Endothelial cell of umbilical vein (primary cell): ENCODE data around the gene LYVE1. TPM values are rescaled to one million over a fixed set of nuclear protein-coding genes. Genes with fewer than 3 reads are reported as not detected.

Source experiments
- BruUV-seq: library from RNA; stranded (reverse); fragments of 400-500 nt; replicated peaks from 2 replicates; lab custom pipeline; 2021; lab: Mats Ljungman, UMichigan
- CTCF ChIA-PET: fragments of 300-600, 350-600 bp; sonication (Branson Sonifier 250); formaldehyde crosslinking; loops from one replicate; lab custom pipeline; 2021; ENCODE audit warnings: antibody characterized with exemption, inconsistent platforms; lab: Charles Lee
- POLR2A ChIA-PET: fragments of 300-600, 350-600 bp; sonication (Branson Sonifier 250); formaldehyde crosslinking; loops from one replicate; lab custom pipeline; 2021; ENCODE audit warnings: antibody characterized with exemption, inconsistent platforms; lab: Charles Lee
- DNase-seq: peaks from one replicate; pipeline ENCODE4 v3.0.0-alpha.2; 2011; ENCODE audit warnings: low read depth, low spot score
- FAIRE-seq: peaks from 2 replicates; lab custom pipeline; 2011; peaks lifted over from hg19 to GRCh38; lab: Jason Lieb, UNC
- H2AFZ ChIP-seq: 2 replicates; pipeline ENCODE4 v1.6.0; 2012; ENCODE audit warnings: low read depth, low read length, control low read depth, inconsistent platforms
- H3K27ac ChIP-seq: 2 replicates; pipeline ENCODE4 v1.5.1; 2011; ENCODE audit warnings: low read depth, mild to moderate bottlenecking, control low read depth, low read length, moderate library complexity; ENCODE audit not compliant: insufficient read depth
- H3K27me3 ChIP-seq, 2 experiments: 2 replicates each; pipeline versions ENCODE4 v1.6.0 to v1.6.1; 2011; ENCODE audit warnings: low read length in 2 of 2, mixed read lengths in 1 of 2; ENCODE audit not compliant: control insufficient read depth in 2 of 2, insufficient read depth in 2 of 2
- H3K36me3 ChIP-seq, 2 experiments: 2 replicates in 1 of 2; 3 replicates in 1 of 2; pipeline ENCODE4 v1.5.1; 2011; ENCODE audit warnings: low read length in 2 of 2, mild to moderate bottlenecking in 1 of 2, moderate library complexity in 1 of 2; ENCODE audit not compliant: control insufficient read depth in 2 of 2, insufficient read depth in 2 of 2; ENCODE audit errors: extremely low read depth in 1 of 2
- H3K4me1 ChIP-seq: 3 replicates; pipeline ENCODE4 v1.5.1; 2011; ENCODE audit warnings: mild to moderate bottlenecking, low read length; ENCODE audit not compliant: control insufficient read depth, insufficient read depth; ENCODE audit errors: extremely low read depth
- H3K4me2 ChIP-seq: 2 replicates; pipeline ENCODE4 v1.6.1; 2011; ENCODE audit warnings: low read length, control low read depth, mixed read lengths; ENCODE audit not compliant: insufficient read depth
- H3K4me3 ChIP-seq, 3 experiments: fragments of 200-600 bp in 1 of 3; sonication (generic), shearing (Covaris generic) in 1 of 3; replicated peaks in 1 of 3; 2 replicates each; pipeline ENCODE4 v1.5.1; 2011 to 2016; ENCODE audit warnings: control low read depth in 3 of 3, low read length in 3 of 3, mild to moderate bottlenecking in 2 of 3, inconsistent platforms in 1 of 3, low read depth in 1 of 3, moderate library complexity in 1 of 3; ENCODE audit not compliant: insufficient read depth in 1 of 3
- H3K79me2 ChIP-seq: 2 replicates; pipeline ENCODE4 v1.6.0; 2012; ENCODE audit warnings: low read length, inconsistent platforms; ENCODE audit not compliant: control insufficient read depth, insufficient read depth
- H3K9ac ChIP-seq: replicated peaks from 2 replicates; pipeline ENCODE3; 2011; ENCODE audit warnings: low read length, control low read depth; ENCODE audit not compliant: insufficient read depth; ENCODE audit errors: extremely low read depth
- H3K9me1 ChIP-seq: replicated peaks from 3 replicates; pipeline ENCODE4 v1.6.0; 2011; ENCODE audit warnings: mild to moderate bottlenecking, low read length; ENCODE audit not compliant: control insufficient read depth, insufficient read depth; ENCODE audit errors: extremely low read depth
- H3K9me3 ChIP-seq: replicated peaks from 2 replicates; pipeline ENCODE4 v1.5.1; 2012; ENCODE audit warnings: low read length, inconsistent platforms; ENCODE audit not compliant: control insufficient read depth, insufficient read depth
- H4K20me1 ChIP-seq: replicated peaks from 2 replicates; pipeline ENCODE3; 2011; ENCODE audit warnings: mild to moderate bottlenecking, low read length; ENCODE audit not compliant: control insufficient read depth, insufficient read depth; ENCODE audit errors: extremely low read depth
- FOS ChIP-seq: IDR thresholded peaks from 2 replicates; pipeline ENCODE4 v1.6.1; 2011; ENCODE audit warnings: mild to moderate bottlenecking, low read length, moderate library complexity, borderline replicate concordance; ENCODE audit not compliant: insufficient read depth
- JUN ChIP-seq: IDR thresholded peaks from 2 replicates; pipeline ENCODE4 v1.6.1; 2011; ENCODE audit warnings: borderline replicate concordance, low read depth; ENCODE audit not compliant: insufficient read length, insufficient read depth
- MYC ChIP-seq: IDR thresholded peaks from one replicate; pipeline ENCODE4 v1.6.1; 2011; ENCODE audit warnings: mild to moderate bottlenecking, low read depth, low read length
- POLR2A ChIP-seq: IDR thresholded peaks from 2 replicates; pipeline ENCODE4 v1.6.1; 2012; ENCODE audit warnings: low read depth, mild to moderate bottlenecking, control low read depth, low read length
- POLR2AphosphoS5 ChIP-seq: IDR thresholded peaks from 2 replicates; pipeline ENCODE4 v1.6.1; 2012; ENCODE audit warnings: low read depth, mild to moderate bottlenecking, control low read depth, low read length, moderate library complexity; ENCODE audit not compliant: insufficient read depth
- dilution Hi-C: fragments of 300-500 bp; cut with MboI; formaldehyde crosslinking; loops from one replicate; pipeline ENCODE4 v1.15.0; 2019; ENCODE audit warnings: low sequenced_read_pairs; ENCODE audit not compliant: extremely low pct_ligation_motif_present
- intact Hi-C: fragments of 100-400 bp; cut with micrococcal nuclease; formaldehyde crosslinking; loops from one replicate; pipeline ENCODE4 v1.10.0; 2022
- polyA plus RNA-seq, 4 experiments: library from polyadenylated mRNA; depleted of rRNA in 3 of 4; stranded (reverse) in 3 of 4; unstranded in 1 of 4; fragments of >200 nt; gene quantifications; 2 replicates each; pipeline versions ENCODE4 v1.2.1 to v1.2.3, GENCODE V29; 2011 to 2012; ENCODE audit warnings: missing spikeins in 1 of 4
- total RNA-seq: library from RNA; stranded (reverse); gene quantifications from 2 replicates; pipeline ENCODE4 v1.2.3, GENCODE V29; 2021
- TF ChIP-seq, protein P1 (sequence below): IDR thresholded peaks from 2 replicates; pipeline ENCODE4 v1.6.1; 2011; ENCODE audit not compliant: insufficient read depth, insufficient read length
- TF ChIP-seq, protein P2 (sequence below), 2 donors: IDR thresholded peaks; 1 replicate in 1 of 2; 2 replicates in 1 of 2; pipeline ENCODE4 v1.5.1; 2011; ENCODE audit warnings: low read length in 2 of 2, mild to moderate bottlenecking in 2 of 2, moderate library complexity in 2 of 2, control low read depth in 1 of 2, inconsistent platforms in 1 of 2, low read depth in 1 of 2; ENCODE audit not compliant: insufficient read depth in 1 of 2; ENCODE audit errors: extremely low read depth in 1 of 2

LYVE1 gene
- total and polyA plus RNA-seq, 2 donors (not counting 3 experiments of a cell fraction or from before 2014, with no cell fraction given): 4.6 to 7.6 TPM

DNA sequence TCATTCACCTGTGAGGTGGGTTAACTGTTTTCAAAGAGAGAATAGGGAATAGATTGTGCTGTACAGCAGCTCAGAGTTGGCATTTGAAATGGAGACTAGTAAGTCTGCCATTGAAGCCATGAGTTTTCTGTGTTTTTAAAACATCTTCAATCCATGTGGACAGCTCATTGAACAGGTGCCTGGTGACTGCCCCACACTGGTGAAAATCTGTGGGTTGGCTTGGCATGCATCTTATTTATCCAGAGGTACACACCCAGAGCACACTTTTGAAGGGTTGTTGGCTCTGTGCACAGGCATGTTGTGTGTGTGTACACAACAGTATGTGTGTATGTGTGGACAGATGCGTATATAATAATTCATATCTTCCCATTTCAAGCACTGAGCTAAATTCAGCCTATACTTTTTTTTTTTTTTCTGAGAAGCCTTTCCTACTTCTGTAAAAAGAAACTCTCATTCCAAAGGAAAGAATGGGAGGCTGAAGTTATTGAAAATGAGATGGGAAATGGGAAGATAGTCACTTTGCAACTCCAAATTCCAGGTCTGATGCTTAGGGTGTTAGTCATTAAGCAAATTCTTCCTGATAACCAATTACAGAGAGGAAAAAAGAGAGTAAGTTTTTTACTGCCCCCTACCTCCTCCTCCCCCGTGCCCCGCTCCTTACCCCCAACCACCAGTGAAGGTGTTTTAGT is 7.0 kb upstream of the LYVE1 start:
- H3K36me3 ChIP-seq: no peaks in the 10 kb centered on the region
- H4K20me1 ChIP-seq: no peaks in the 10 kb centered on the region
- no peaks in the 10 kb centered on the region for H3K9me3 ChIP-seq
- no peak overlapping the region for H3K27ac ChIP-seq
- no peak overlapping the region for H2AFZ ChIP-seq
- CTCF ChIA-PET: interaction anchor here (1.6 to 2.3 kb wide), 2 partner anchors 34 to 60 kb away, joined by 4 to 8 read pairs; partner anchors contain the start of gene RNF141
- H3K27me3 ChIP-seq: no peaks in the 10 kb centered on the region
- no peak overlapping the region for H3K9ac ChIP-seq
- TF ChIP-seq FOS: no peak
- no peak for TF ChIP-seq MYC
- TF ChIP-seq POLR2A: no peak
- TF ChIP-seq POLR2AphosphoS5: no peak
- TF ChIP-seq JUN: no peak
- TF ChIP-seq, protein P1, sequence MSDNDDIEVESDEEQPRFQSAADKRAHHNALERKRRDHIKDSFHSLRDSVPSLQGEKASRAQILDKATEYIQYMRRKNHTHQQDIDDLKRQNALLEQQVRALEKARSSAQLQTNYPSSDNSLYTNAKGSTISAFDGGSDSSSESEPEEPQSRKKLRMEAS: no peak
- H3K4me3 ChIP-seq: no peak overlapping the region
- no peaks in the 10 kb centered on the region for H3K79me2 ChIP-seq
- H3K4me1 ChIP-seq: peaks cover 24% of the 10 kb centered on the region
- DNase-seq (no peak), FAIRE-seq (no peak)
- no peaks in the 10 kb centered on the region for H3K9me1 ChIP-seq
- H3K4me2 ChIP-seq: no peak overlapping the region
- BruUV-seq: no TSS peak
- dilution Hi-C loops (no loop called here), intact Hi-C loops (no loop called here)
- POLR2A ChIA-PET: no interaction called here

DNA sequence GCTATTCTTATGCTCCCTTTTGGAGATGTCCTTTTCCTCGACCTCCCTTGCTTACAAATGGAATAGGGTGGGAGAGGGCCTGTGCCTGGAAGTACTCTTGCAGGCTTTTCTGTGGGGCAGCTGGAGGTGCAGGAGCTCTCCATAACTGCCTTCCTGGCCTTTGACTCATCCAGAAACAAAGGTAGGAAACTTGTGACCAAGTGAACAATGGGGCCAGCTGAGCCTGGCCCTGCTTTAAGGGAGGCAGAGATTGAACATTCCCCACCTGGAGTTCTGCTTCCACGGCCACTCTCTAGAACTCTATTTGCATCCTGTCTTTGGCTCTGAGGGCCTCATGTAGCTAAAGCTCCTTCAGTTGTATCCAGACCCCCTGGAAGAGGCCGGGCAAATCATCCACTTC is 5.1 kb upstream of the LYVE1 start:
- TF ChIP-seq, protein P2, sequence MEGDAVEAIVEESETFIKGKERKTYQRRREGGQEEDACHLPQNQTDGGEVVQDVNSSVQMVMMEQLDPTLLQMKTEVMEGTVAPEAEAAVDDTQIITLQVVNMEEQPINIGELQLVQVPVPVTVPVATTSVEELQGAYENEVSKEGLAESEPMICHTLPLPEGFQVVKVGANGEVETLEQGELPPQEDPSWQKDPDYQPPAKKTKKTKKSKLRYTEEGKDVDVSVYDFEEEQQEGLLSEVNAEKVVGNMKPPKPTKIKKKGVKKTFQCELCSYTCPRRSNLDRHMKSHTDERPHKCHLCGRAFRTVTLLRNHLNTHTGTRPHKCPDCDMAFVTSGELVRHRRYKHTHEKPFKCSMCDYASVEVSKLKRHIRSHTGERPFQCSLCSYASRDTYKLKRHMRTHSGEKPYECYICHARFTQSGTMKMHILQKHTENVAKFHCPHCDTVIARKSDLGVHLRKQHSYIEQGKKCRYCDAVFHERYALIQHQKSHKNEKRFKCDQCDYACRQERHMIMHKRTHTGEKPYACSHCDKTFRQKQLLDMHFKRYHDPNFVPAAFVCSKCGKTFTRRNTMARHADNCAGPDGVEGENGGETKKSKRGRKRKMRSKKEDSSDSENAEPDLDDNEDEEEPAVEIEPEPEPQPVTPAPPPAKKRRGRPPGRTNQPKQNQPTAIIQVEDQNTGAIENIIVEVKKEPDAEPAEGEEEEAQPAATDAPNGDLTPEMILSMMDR (IDR thresholded peaks at IDR 0.05; ENCODE audit: extremely low read depth in 1 of 2, insufficient read depth in 1 of 2, low read depth in 1 of 2, low read length in 2 of 2): no peak
- TF ChIP-seq POLR2A (no peak), JUN (peak; percentile 52), FOS (peak; percentile 46)
- DNase-seq: peak; percentile 73
- BruUV-seq: no TSS peak
- FAIRE-seq: peak; percentile 95
- Histone ChIP-seq H4K20me1 (no peaks in the 10 kb centered on the region), H2AFZ (no peak overlapping the region), H3K9me1 (no peaks in the 10 kb centered on the region), H3K4me3 (no peak overlapping the region), H3K4me1 (peaks cover 21% of the 10 kb centered on the region), H3K36me3 (no peaks in the 10 kb centered on the region), H3K27me3 (no peaks in the 10 kb centered on the region), H3K4me2 (no peak overlapping the region), H3K79me2 (no peaks in the 10 kb centered on the region), H3K9ac (no peak overlapping the region), H3K27ac (peak overlapping the region; percentile 36), H3K9me3 (no peaks in the 10 kb centered on the region)
- ChIA-PET CTCF (interaction anchor here (1.7 to 2.3 kb wide), 2 partner anchors 11 to 32 kb away, joined by 8 to 9 read pairs; partner anchors contain the start of gene RNF141), POLR2A (interaction anchor here (1.1 to 1.7 kb wide), 2 partner anchors 11 to 34 kb away, joined by 3 to 7 read pairs; no protein-coding TSS in a partner anchor)
- dilution Hi-C loops (no loop called here), intact Hi-C loops (loop anchor here (1.0 kb wide), 1 partner anchor 8 kb away; no protein-coding TSS in a partner anchor)
